ENCODE measurements around the gene L3MBTL2.
"Not testable (repeated sequence)": the region's sequence is repeated elsewhere in the genome, so short reads cannot be mapped to it uniquely, and the experiment has no call there.

L3MBTL2 gene

GRCh38 chr22:41242396-41243117, 37.4 kb downstream of the L3MBTL2 start:
- DNase-seq, result no peak

GRCh38 chr22:41243361-41243760, 38.2 kb downstream of the L3MBTL2 start:
- no peak for DNase-seq

GRCh38 chr22:41245917-41246499, 40.9 kb downstream of the L3MBTL2 start:
- no peak for DNase-seq

- no peak for DNase-seq
Measured at GRCh38 chr22:41247703-41248102, 42.6 kb downstream of the L3MBTL2 start.

GRCh38 chr22:41248314-41248713, 43.2 kb downstream of the L3MBTL2 start:
- no peak for DNase-seq

- no peak for DNase-seq
Measured at GRCh38 chr22:41248758-41249157, 43.6 kb downstream of the L3MBTL2 start.

GRCh38 chr22:41249442-41249841, 44.3 kb downstream of the L3MBTL2 start:
- no peak for DNase-seq

- no peak for DNase-seq
Measured at GRCh38 chr22:41250127-41250526, 45.0 kb downstream of the L3MBTL2 start.

- DNase-seq, result no peak
Measured at GRCh38 chr22:41252365-41252764, 47.3 kb downstream of the L3MBTL2 start.

- DNase-seq, result no peak
Measured at GRCh38 chr22:41254230-41254629, 49.1 kb downstream of the L3MBTL2 start.

- DNase-seq, result no peak
Measured at GRCh38 chr22:41256254-41257253, 51.4 kb downstream of the L3MBTL2 start.

GRCh38 chr22:41257696-41258095, 52.6 kb downstream of the L3MBTL2 start:
- DNase-seq, result no peak

- DNase-seq, result not testable (repeated sequence)
Measured at GRCh38 chr22:41259756-41260155, 54.6 kb downstream of the L3MBTL2 start.

- DNase-seq, result no peak
Measured at GRCh38 chr22:41260871-41261270, 55.8 kb downstream of the L3MBTL2 start.

GRCh38 chr22:41261541-41262249, 56.6 kb downstream of the L3MBTL2 start:
- no peak for DNase-seq

- DNase-seq, result no peak
Measured at GRCh38 chr22:41262250-41262765, 57.2 kb downstream of the L3MBTL2 start.

GRCh38 chr22:41263704-41264103, 58.6 kb downstream of the L3MBTL2 start:
- DNase-seq, result no peak

- no peak for DNase-seq
Measured at GRCh38 chr22:41264408-41264941, 59.4 kb downstream of the L3MBTL2 start.

- no peak for DNase-seq
Measured at GRCh38 chr22:41267958-41268357, 62.8 kb downstream of the L3MBTL2 start.

- no peak for DNase-seq
Measured at GRCh38 chr22:41271787-41272186, 66.7 kb downstream of the L3MBTL2 start.

GRCh38 chr22:41273128-41273527, 68.0 kb downstream of the L3MBTL2 start:
- no peak for DNase-seq

- DNase-seq, result no peak
Measured at GRCh38 chr22:41274856-41275255, 69.7 kb downstream of the L3MBTL2 start.
